Measurements from ENCODE around the gene RCBTB1. TPM values are rescaled to one million over a fixed set of nuclear protein-coding genes. Genes with fewer than 3 reads are reported as not detected.

The RCBTB1 gene
- total RNA-seq, 4 donors from 2014 or later = 82.2 to 172 (median 98.0) TPM

- TF ChIP-seq CTCF (IDR thresholded peaks at IDR 0.05) (no peak), POLR2A (IDR thresholded peaks at IDR 0.05) (no peak)
- Histone ChIP-seq H3K4me3 (replicated peaks in 1 of 3) (no peak overlapping the region), H3K27me3 (no peaks in the 10 kb centered on the region), H3K36me3 (no peaks in the 10 kb centered on the region), H3K4me1 (peaks cover 7 to 8% of the 10 kb centered on the region in 2 donors), H3K27ac (peak overlapping the region in 2 of 3 donors; percentile 11 to 31), H3K9me3 (no peaks in the 10 kb centered on the region)
- 71 to 83% methylated on average over 1 of the region's 1 CpG for WGBS, 2 donors
- intact Hi-C loops (cut with DNase I) = no loop called here
- DNase-seq = peak; percentile 58 to 63
Measured at GRCh38 chr13:49610176-49610575, 24.8 kb upstream of the RCBTB1 start.

- H3K4me3 ChIP-seq (replicated peaks in 1 of 3) = no peak overlapping the region
- H3K36me3 ChIP-seq = no peaks in the 10 kb centered on the region
- DNase-seq = no peak
- no peaks in the 10 kb centered on the region for H3K9me3 ChIP-seq
- TF ChIP-seq POLR2A (IDR thresholded peaks at IDR 0.05) (no peak), CTCF (IDR thresholded peaks at IDR 0.05) (no peak)
- no peaks in the 10 kb centered on the region for H3K27me3 ChIP-seq
- no peak overlapping the region for H3K27ac ChIP-seq
- WGBS, 2 donors = 95 to 97% methylated on average over 1 of the region's 1 CpG
- peaks cover 7 to 17% of the 10 kb centered on the region in 2 donors for H3K4me1 ChIP-seq
- intact Hi-C loops (cut with DNase I) = loop anchor here (5.0 kb wide), 1 partner anchor 306 kb away; no protein-coding TSS in a partner anchor
Measured at GRCh38 chr13:49608651-49609331, 23.4 kb upstream of the RCBTB1 start.

- H3K4me3 ChIP-seq (replicated peaks in 1 of 3) = no peak overlapping the region
- H3K27ac ChIP-seq = no peak overlapping the region
- intact Hi-C loops (cut with DNase I) = loop anchor here (5.0 kb wide), 1 partner anchor 305 kb away; no protein-coding TSS in a partner anchor
- no peaks in the 10 kb centered on the region for H3K36me3 ChIP-seq
- no peaks in the 10 kb centered on the region for H3K27me3 ChIP-seq
- no peaks in the 10 kb centered on the region for H3K9me3 ChIP-seq
- no peak for DNase-seq
- 63 to 71% methylated on average over 5 of the region's 5 CpGs for WGBS, 2 donors
- no peak for TF ChIP-seq POLR2A (IDR thresholded peaks at IDR 0.05)
- no peak for TF ChIP-seq CTCF (IDR thresholded peaks at IDR 0.05)
- peaks cover 7 to 17% of the 10 kb centered on the region in 2 donors for H3K4me1 ChIP-seq
Measured at GRCh38 chr13:49607761-49608160, 22.4 kb upstream of the RCBTB1 start.

GRCh38 chr13:49606747-49607648 lies 21.6 kb upstream of the RCBTB1 start:
- no peaks in the 10 kb centered on the region for H3K9me3 ChIP-seq
- H3K4me1 ChIP-seq = peaks cover 7 to 17% of the 10 kb centered on the region in 2 donors
- TF ChIP-seq CTCF (IDR thresholded peaks at IDR 0.05) = peak; percentile 36 to 85 (median 70)
- no peak for TF ChIP-seq POLR2A (IDR thresholded peaks at IDR 0.05)
- 27 to 28% methylated on average over 15 of the region's 15 CpGs for WGBS, 2 donors
- no peak overlapping the region for H3K4me3 ChIP-seq (replicated peaks in 1 of 3)
- DNase-seq = peak; percentile 90 to 93
- peak overlapping the region in 2 of 3 donors; percentile 3 to 41 for H3K27ac ChIP-seq
- intact Hi-C loops (cut with DNase I) = loop anchor here (5.0 kb wide), 1 partner anchor 305 kb away; no protein-coding TSS in a partner anchor
- no peaks in the 10 kb centered on the region for H3K27me3 ChIP-seq
- no peaks in the 10 kb centered on the region for H3K36me3 ChIP-seq

Measured in thyroid gland (tissue), 4 donors.